Central memory CD8-positive, alpha-beta T cell (primary cell): ENCODE measurements around the gene HMCN2.

Source experiments
- ATAC-seq: fragments of 150-1000 bp; cut with Tn5 transposase; replicated peaks from 2 replicates; pipeline ENCODE4 v1.10.0; 2022; ENCODE audit warnings: mild to moderate bottlenecking, moderate FRiP score, moderate number of reproducible peaks; ENCODE audit not compliant: poor library complexity, severe bottlenecking; ENCODE audit errors: extremely low read depth
- DNase-seq, 2 donors: peaks; one replicate each; pipeline ENCODE4 v3.0.0; 2021; ENCODE audit warnings: low spot score in 2 of 2
- H3K27ac Mint-ChIP-seq: one replicate; pipeline ENCODE4 v1.8.0; 2022; ENCODE audit warnings: low read depth, mild to moderate bottlenecking, moderate library complexity, mixed read lengths
- H3K27me3 Mint-ChIP-seq: one replicate; pipeline ENCODE4 v1.8.0; 2022; ENCODE audit warnings: mixed read lengths
- H3K36me3 Mint-ChIP-seq: one replicate; pipeline ENCODE4 v1.8.0; 2022; ENCODE audit warnings: mild to moderate bottlenecking, moderate library complexity, mixed read lengths; ENCODE audit not compliant: insufficient read depth
- H3K4me1 Mint-ChIP-seq: one replicate; pipeline ENCODE4 v1.8.0; 2022; ENCODE audit warnings: mixed read lengths
- H3K4me3 Mint-ChIP-seq: one replicate; pipeline ENCODE4 v1.8.0; 2022; ENCODE audit warnings: mild to moderate bottlenecking, moderate library complexity, mixed read lengths
- H3K9me3 Mint-ChIP-seq: one replicate; pipeline ENCODE4 v1.8.0; 2022; ENCODE audit warnings: mixed read lengths

The HMCN2 gene, protein sequence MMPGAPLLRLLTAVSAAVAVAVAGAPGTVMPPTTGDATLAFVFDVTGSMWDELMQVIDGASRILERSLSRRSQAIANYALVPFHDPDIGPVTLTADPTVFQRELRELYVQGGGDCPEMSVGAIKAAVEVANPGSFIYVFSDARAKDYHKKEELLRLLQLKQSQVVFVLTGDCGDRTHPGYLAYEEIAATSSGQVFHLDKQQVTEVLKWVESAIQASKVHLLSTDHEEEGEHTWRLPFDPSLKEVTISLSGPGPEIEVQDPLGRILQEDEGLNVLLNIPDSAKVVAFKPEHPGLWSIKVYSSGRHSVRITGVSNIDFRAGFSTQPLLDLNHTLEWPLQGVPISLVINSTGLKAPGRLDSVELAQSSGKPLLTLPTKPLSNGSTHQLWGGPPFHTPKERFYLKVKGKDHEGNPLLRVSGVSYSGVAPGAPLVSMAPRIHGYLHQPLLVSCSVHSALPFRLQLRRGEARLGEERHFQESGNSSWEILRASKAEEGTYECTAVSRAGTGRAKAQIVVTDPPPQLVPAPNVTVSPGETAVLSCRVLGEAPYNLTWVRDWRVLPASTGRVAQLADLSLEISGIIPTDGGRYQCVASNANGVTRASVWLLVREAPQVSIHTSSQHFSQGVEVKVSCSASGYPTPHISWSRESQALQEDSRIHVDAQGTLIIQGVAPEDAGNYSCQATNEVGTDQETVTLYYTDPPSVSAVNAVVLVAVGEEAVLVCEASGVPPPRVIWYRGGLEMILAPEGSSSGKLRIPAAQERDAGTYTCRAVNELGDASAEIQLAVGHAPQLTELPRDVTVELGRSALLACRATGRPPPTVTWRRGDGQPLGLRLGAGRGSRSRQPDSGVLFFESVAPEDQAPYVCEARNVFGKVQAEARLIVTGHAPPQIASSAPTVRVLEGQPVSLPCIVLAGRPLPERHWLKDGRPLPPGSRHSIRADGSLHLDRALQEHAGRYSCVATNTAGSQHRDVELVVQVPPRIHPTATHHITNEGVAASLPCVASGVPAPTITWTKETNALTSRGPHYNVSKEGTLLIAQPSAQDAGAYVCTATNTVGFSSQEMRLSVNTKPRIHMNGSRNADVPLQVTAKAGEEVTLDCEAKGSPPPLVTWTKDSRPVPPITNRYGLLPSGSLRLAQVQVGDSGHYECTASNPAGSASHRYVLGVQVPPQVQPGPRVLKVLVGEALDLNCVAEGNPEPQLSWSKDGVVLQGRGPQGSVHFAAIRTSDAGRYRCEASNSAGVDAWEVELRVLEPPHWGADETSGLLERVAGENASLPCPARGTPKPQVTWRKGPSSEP (N-terminal part only)

DNA sequence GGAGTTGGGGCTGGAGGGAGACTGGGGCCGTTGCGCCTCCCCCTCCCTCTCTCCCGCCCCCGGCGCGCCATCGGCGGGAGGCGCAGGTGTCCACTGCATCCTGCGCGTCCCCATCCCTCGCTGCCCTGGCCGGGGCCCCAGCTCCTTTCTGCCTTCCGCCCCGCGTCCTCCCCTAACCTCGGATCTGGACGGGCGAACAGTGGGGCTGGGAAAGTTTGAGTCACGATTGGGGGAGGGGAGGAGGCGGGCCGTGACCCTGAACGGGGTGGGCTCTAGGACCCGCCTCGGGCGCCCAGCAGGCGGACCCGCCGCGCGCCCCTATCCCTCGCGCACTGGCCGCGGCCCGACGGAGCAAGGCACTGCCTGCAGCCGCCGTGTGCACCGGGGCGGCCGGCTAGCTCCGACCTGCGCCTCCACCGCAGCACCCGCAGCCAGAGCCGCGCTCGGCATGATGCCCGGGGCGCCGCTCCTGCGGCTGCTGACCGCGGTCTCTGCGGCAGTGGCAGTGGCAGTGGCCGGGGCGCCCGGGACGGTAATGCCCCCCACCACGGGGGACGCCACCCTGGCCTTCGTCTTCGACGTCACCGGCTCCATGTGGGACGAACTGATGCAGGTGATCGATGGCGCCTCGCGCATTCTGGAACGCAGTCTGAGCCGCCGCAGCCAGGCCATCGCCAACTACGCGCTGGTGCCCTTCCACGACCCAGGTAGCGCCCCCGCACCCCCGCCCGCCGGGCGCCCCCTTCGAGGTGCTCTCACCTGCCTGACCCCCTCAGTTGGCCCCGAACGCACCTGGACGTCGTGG, at the start of gene HMCN2:
HMCN2 (plus strand) TSS at position 330 of the 805 bp plus-strand sequence; CDS start at position 449, 119 bp downstream.
- Mint-ChIP-seq H3K4me1 (no peaks in the 10 kb centered on the region), H3K27ac (no peak within 1 kb of the TSS), H3K36me3 (no peaks in the 10 kb centered on the region), H3K9me3 (no peaks in the 10 kb centered on the region), H3K27me3 (peaks cover 80% of the 10 kb centered on the region), H3K4me3 (no peak within 1 kb of the TSS)
- DNase-seq (no peak), ATAC-seq (no peak)

GRCh38 chr9:130217838-130218237, 47.7 kb upstream of the HMCN2 start:
- Mint-ChIP-seq H3K9me3 (no peaks in the 10 kb centered on the region), H3K36me3 (no peaks in the 10 kb centered on the region), H3K27ac (no peak overlapping the region), H3K27me3 (no peaks in the 10 kb centered on the region), H3K4me3 (no peak overlapping the region), H3K4me1 (no peaks in the 10 kb centered on the region)
- ATAC-seq (no peak), DNase-seq (no peak)

- H3K4me1 Mint-ChIP-seq = no peaks in the 10 kb centered on the region
- H3K36me3 Mint-ChIP-seq = no peaks in the 10 kb centered on the region
- H3K4me3 Mint-ChIP-seq = no peak overlapping the region
Measured at GRCh38 chr9:130219661-130220096, 45.9 kb upstream of the HMCN2 start.

DNA sequence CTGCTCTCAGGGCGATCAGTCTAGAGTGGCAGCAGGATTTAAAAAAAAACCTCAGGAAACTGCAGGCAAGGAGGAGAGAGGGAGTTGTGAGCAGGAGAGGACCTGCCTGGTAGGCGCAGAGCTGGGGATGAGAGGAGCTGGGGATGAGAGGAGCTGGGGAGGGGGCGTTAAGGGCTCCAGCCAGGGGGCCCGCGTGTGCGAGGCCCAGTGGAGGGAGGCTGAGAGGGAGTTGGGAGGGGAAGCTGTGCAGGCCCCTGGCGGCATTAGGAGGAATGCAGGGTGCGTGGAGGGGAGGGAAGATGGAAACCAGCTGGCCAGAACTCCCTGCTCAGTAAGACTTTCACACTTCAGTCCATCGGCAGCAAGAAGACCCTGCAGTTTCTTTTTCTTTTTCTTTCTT, 45.2 kb upstream of the HMCN2 start:
- H3K27ac Mint-ChIP-seq = no peak overlapping the region
- no peaks in the 10 kb centered on the region for H3K4me1 Mint-ChIP-seq
- no peak overlapping the region for H3K4me3 Mint-ChIP-seq
- peaks cover 2% of the 10 kb centered on the region for H3K36me3 Mint-ChIP-seq
- no peaks in the 10 kb centered on the region for H3K9me3 Mint-ChIP-seq
- DNase-seq (no peak), ATAC-seq (no peak)
- H3K27me3 Mint-ChIP-seq = no peaks in the 10 kb centered on the region

More at GRCh38 chr9:130219661-130220096, 45.9 kb upstream of the HMCN2 start:
- ATAC-seq = no peak
- no peaks in the 10 kb centered on the region for H3K9me3 Mint-ChIP-seq
- no peak for DNase-seq
- H3K27me3 Mint-ChIP-seq = no peaks in the 10 kb centered on the region
- H3K27ac Mint-ChIP-seq = no peak overlapping the region

DNA sequence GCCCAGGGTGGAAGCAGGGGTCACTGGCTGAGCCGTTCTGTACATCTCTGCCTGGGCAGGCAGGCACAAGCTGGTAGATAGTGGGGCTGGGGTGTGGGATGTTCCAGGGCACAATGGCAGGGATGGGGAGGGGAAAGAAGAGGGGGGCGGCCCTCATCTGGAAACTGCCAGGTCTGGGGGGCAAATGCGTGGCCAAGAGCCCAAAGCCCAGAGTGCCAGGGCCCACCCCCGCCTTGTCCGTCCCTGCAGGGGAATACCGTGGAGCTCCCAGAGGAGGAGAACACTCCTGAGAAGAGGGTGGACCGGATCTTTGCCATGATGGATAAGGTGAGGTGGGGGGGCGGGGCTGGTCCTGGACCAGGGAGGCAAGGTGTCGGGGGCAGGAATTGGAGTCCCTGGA, 42.7 kb upstream of the HMCN2 start:
- H3K27me3 Mint-ChIP-seq = no peaks in the 10 kb centered on the region

DNA sequence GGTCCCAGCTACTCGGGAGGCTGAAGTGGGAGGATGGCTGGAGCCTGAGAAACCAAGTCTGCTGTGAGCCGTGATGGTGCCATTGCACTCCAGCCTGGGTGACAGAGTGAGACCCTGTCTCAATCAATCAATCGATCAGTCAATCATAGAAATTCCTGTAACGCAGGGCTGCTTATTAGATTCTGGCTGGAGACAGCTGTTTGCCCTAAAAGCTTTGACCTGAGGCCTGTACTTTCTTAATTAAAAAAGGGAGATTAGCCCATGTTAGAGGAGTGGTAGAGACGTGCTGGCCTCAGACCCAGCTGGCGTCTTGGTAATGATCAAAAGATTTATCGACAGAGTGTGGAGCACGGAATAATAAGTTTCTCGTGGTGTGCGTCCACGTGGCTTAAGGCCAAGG, 40.5 kb upstream of the HMCN2 start:
- no peaks in the 10 kb centered on the region for H3K4me1 Mint-ChIP-seq
- DNase-seq (no peak), ATAC-seq (no peak)
- no peaks in the 10 kb centered on the region for H3K9me3 Mint-ChIP-seq
- peaks cover 2% of the 10 kb centered on the region for H3K36me3 Mint-ChIP-seq
- no peak overlapping the region for H3K27ac Mint-ChIP-seq
- H3K27me3 Mint-ChIP-seq = no peaks in the 10 kb centered on the region
- H3K4me3 Mint-ChIP-seq = no peak overlapping the region

More for the DNA sequence above, 42.7 kb upstream of the HMCN2 start:
- peaks cover 2% of the 10 kb centered on the region for H3K36me3 Mint-ChIP-seq
- no peak for DNase-seq
- no peaks in the 10 kb centered on the region for H3K4me1 Mint-ChIP-seq
- no peaks in the 10 kb centered on the region for H3K9me3 Mint-ChIP-seq
- H3K27ac Mint-ChIP-seq = no peak overlapping the region
- H3K4me3 Mint-ChIP-seq = no peak overlapping the region
- no peak for ATAC-seq

- no peaks in the 10 kb centered on the region for H3K4me1 Mint-ChIP-seq
- no peak overlapping the region for H3K27ac Mint-ChIP-seq
- no peaks in the 10 kb centered on the region for H3K27me3 Mint-ChIP-seq
- H3K9me3 Mint-ChIP-seq = no peaks in the 10 kb centered on the region
- ATAC-seq (no peak), DNase-seq (no peak)
- H3K4me3 Mint-ChIP-seq = no peak overlapping the region
- H3K36me3 Mint-ChIP-seq = peaks cover 2% of the 10 kb centered on the region
Measured at GRCh38 chr9:130225586-130225985, 40.0 kb upstream of the HMCN2 start.

- Mint-ChIP-seq H3K27me3 (no peaks in the 10 kb centered on the region), H3K4me3 (no peak overlapping the region), H3K4me1 (no peaks in the 10 kb centered on the region), H3K36me3 (peaks cover 2% of the 10 kb centered on the region), H3K9me3 (no peaks in the 10 kb centered on the region), H3K27ac (no peak overlapping the region)
- DNase-seq (no peak), ATAC-seq (no peak)
Measured at GRCh38 chr9:130226112-130226511, 39.4 kb upstream of the HMCN2 start.

GRCh38 chr9:130227833-130228232, 37.7 kb upstream of the HMCN2 start:
- H3K27me3 Mint-ChIP-seq = no peaks in the 10 kb centered on the region
- H3K36me3 Mint-ChIP-seq = peaks cover 2% of the 10 kb centered on the region
- H3K4me3 Mint-ChIP-seq = no peak overlapping the region
- DNase-seq = no peak
- no peaks in the 10 kb centered on the region for H3K4me1 Mint-ChIP-seq
- no peak for ATAC-seq
- no peak overlapping the region for H3K27ac Mint-ChIP-seq
- no peaks in the 10 kb centered on the region for H3K9me3 Mint-ChIP-seq

GRCh38 chr9:130229759-130230158, 35.8 kb upstream of the HMCN2 start:
- Mint-ChIP-seq H3K4me3 (no peak overlapping the region), H3K9me3 (no peaks in the 10 kb centered on the region), H3K4me1 (no peaks in the 10 kb centered on the region), H3K27me3 (no peaks in the 10 kb centered on the region), H3K27ac (no peak overlapping the region), H3K36me3 (peaks cover 1% of the 10 kb centered on the region)
- ATAC-seq (no peak), DNase-seq (no peak)

GRCh38 chr9:130230631-130231030, 34.9 kb upstream of the HMCN2 start:
- H3K4me1 Mint-ChIP-seq = no peaks in the 10 kb centered on the region
- DNase-seq (no peak), ATAC-seq (no peak)
- H3K27me3 Mint-ChIP-seq = no peaks in the 10 kb centered on the region
- H3K4me3 Mint-ChIP-seq = no peak overlapping the region
- H3K9me3 Mint-ChIP-seq = no peaks in the 10 kb centered on the region
- no peak overlapping the region for H3K27ac Mint-ChIP-seq
- no peaks in the 10 kb centered on the region for H3K36me3 Mint-ChIP-seq
